GM12878 (cell line): Measurements from ENCODE around the gene CDC42BPB. TPM values are rescaled to one million over a fixed set of nuclear protein-coding genes. Genes with fewer than 3 reads are reported as not detected.

Experiments
- ATAC-seq: fragments of 200-7000 bp; cut with Tn5 transposase; 3 replicates; pipeline ENCODE4 v1.9.1; 2020; ENCODE audit warnings: mild to moderate bottlenecking, moderate library complexity
- BruUV-seq: library from RNA; stranded (reverse); fragments of 400-500 nt; replicated peaks from 2 replicates; lab custom pipeline; 2021; lab: Mats Ljungman, UMichigan
- CTCF ChIA-PET: fragments of 300-600 bp; sonication (Branson Sonifier 250); formaldehyde crosslinking; extraction: SDS; loops from one replicate; lab custom pipeline; 2021; ENCODE audit warnings: inconsistent platforms; lab: Yijun Ruan, JAX
- POLR2A ChIA-PET: fragments of 350-600 bp; formaldehyde crosslinking; extraction: SDS; loops from one replicate; lab custom pipeline; 2021; ENCODE audit warnings: inconsistent platforms; lab: Charles Lee
- RAD21 ChIA-PET: fragments of 300-600 bp; sonication (Branson Sonifier 250); formaldehyde crosslinking; loops from one replicate; lab custom pipeline; 2023; ENCODE audit warnings: antibody characterized with exemption; ENCODE audit not compliant: unreplicated experiment; lab: Charles Lee
- SMC1A ChIA-PET: fragments of 300-600 bp; sonication (Branson Sonifier 250); formaldehyde crosslinking; loops from one replicate; lab custom pipeline; 2023; ENCODE audit not compliant: unreplicated experiment, uncharacterized antibody; lab: Charles Lee
- DNase-seq: peaks from one replicate; pipeline ENCODE4 v3.0.0-alpha.2; 2011; ENCODE audit warnings: low read depth, low spot score
- FAIRE-seq: peaks from 3 replicates; lab custom pipeline; 2011; peaks lifted over from hg19 to GRCh38; lab: Jason Lieb, UNC
- H2AFZ ChIP-seq: 2 replicates; pipeline ENCODE4 v1.6.0; 2011; ENCODE audit warnings: low read depth, low read length, control low read depth; ENCODE audit not compliant: control insufficient read depth
- H3K27ac ChIP-seq: 2 replicates; pipeline ENCODE4 v1.5.1; 2011; ENCODE audit warnings: control low read depth; ENCODE audit not compliant: control insufficient read depth, insufficient read depth
- H3K27me3 ChIP-seq, 2 experiments: replicated peaks in 1 of 2; 2 replicates each; pipeline versions ENCODE4 v1.6.0 to v1.6.1; 2011; ENCODE audit warnings: low read length in 1 of 2; ENCODE audit not compliant: control insufficient read depth in 2 of 2, insufficient read depth in 2 of 2
- H3K36me3 ChIP-seq, 2 experiments: 2 replicates each; pipeline ENCODE4 v1.5.1; 2011; ENCODE audit warnings: low read length in 1 of 2; ENCODE audit not compliant: control insufficient read depth in 2 of 2, insufficient read depth in 2 of 2
- H3K4me1 ChIP-seq: 2 replicates; pipeline ENCODE4 v1.6.1; 2011; ENCODE audit warnings: mild to moderate bottlenecking, low read length, moderate library complexity, mixed read lengths; ENCODE audit not compliant: control insufficient read depth, insufficient read depth
- H3K4me2 ChIP-seq: 2 replicates; pipeline ENCODE4 v1.6.0; 2011; ENCODE audit warnings: control low read depth; ENCODE audit not compliant: control insufficient read depth, insufficient read depth
- H3K4me3 ChIP-seq: fragments of 200-600 bp; sonication (generic); 2 replicates; pipeline ENCODE4 v1.5.1; 2016
- H3K79me2 ChIP-seq: 2 replicates; pipeline ENCODE4 v1.6.0; 2011; ENCODE audit warnings: low read length; ENCODE audit not compliant: control insufficient read depth, insufficient read depth
- H3K9ac ChIP-seq: 2 replicates; pipeline ENCODE4 v1.8.0; 2011; ENCODE audit warnings: low read length, control low read depth, mixed read lengths; ENCODE audit not compliant: control insufficient read depth, insufficient read depth
- H3K9me3 ChIP-seq: replicated peaks from 3 replicates; pipeline ENCODE4 v1.5.1; 2011; ENCODE audit warnings: mild to moderate bottlenecking, low read length; ENCODE audit not compliant: control insufficient read depth, insufficient read depth
- H4K20me1 ChIP-seq: 2 replicates; pipeline ENCODE4 v1.6.0; 2011; ENCODE audit not compliant: control insufficient read depth, insufficient read depth
- MLLT1 ChIP-seq: fragments of 450-650 bp; IDR thresholded peaks from 2 replicates; pipeline ENCODE4 v1.6.1; 2016; ENCODE audit warnings: mild to moderate bottlenecking
- POLR2AphosphoS5 ChIP-seq: IDR thresholded peaks from 2 replicates; pipeline ENCODE4 v1.6.1; 2011; ENCODE audit warnings: mild to moderate bottlenecking, low read length, inconsistent platforms
- ZNF217 ChIP-seq: fragments of 450-650 bp; IDR thresholded peaks from 2 replicates; pipeline ENCODE4 v1.6.1; 2017; ENCODE audit warnings: antibody characterized with exemption, mild to moderate bottlenecking
- WGBS: methylation state at CpG from one replicate; pipeline ENCODE4 v1.1.6; 2016; ENCODE audit warnings: low lambda C conversion rate; ENCODE audit not compliant: insufficient replicate concordance, insufficient coverage; ENCODE audit errors: missing lambda C conversion rate; 5-methylcytosine and 5-hydroxymethylcytosine counted together
- in situ Hi-C: fragments of 300-500 bp; cut with MboI; formaldehyde crosslinking; loops from 9 replicates; pipeline ENCODE4 v1.14.3; 2018; ENCODE audit warnings: mixed read lengths
- intact Hi-C: fragments of 100-400 bp; cut with micrococcal nuclease; formaldehyde crosslinking; loops from one replicate; pipeline ENCODE4 v1.14.2; 2022; ENCODE audit not compliant: unreplicated experiment
- polyA plus RNA-seq, 11 experiments: library from polyadenylated mRNA; depleted of rRNA in 4 of 11; unstranded in 6 of 11; stranded (reverse) in 5 of 11; fragments of >200 nt; fragmentation: Nextera tagmentation in 4 of 11; fragmentation: Illumina TruSeq in 1 of 11; extraction: Ambion mirVana in 4 of 11; extraction: Trizol in 1 of 11; gene quantifications; 1 replicate in 1 of 11; 2 replicates in 10 of 11; pipeline versions ENCODE4 v1.2.1 to v1.2.3, GENCODE V29; 2011 to 2016; ENCODE audit warnings: inconsistent platforms in 2 of 11, missing spikeins in 2 of 11, low read depth in 1 of 11
- total RNA-seq, 4 experiments: library from RNA; depleted of rRNA in 3 of 4; stranded (reverse); fragments of >200 nt in 3 of 4; fragmentation: Illumina TruSeq in 1 of 4; extraction: Trizol in 1 of 4; gene quantifications; 2 replicates each; pipeline versions ENCODE4 v1.2.1 to v1.2.3, GENCODE V29; 2013 to 2021

CDC42BPB gene
- total and polyA plus RNA-seq, 10 of the 15 experiments (the other 5 are each of a cell fraction or from before 2014, with no cell fraction given), result 0.42 to 22.1 (median 13.3) TPM

- ChIA-PET RAD21 (no interaction called here), POLR2A (no interaction called here), CTCF (interaction anchor here (0.7 to 1.1 kb wide), 2 partner anchors 71 to 253 kb away, joined by 3 to 8 read pairs; no protein-coding TSS in a partner anchor), SMC1A (interaction anchor here (0.9 to 1.2 kb wide), 3 partner anchors 13 to 254 kb away, joined by 3 to 4 read pairs (median 3); no protein-coding TSS in a partner anchor)
- Histone ChIP-seq H3K36me3 (peaks cover 7 to 15% of the 10 kb centered on the region in 2 experiments; a peak in 3 of 4 replicates), H3K27me3 (no peaks in the 10 kb centered on the region), H3K27ac (peak overlapping the region; percentile 47; the same call in 1 of the 2 replicates), H3K9ac (no peak overlapping the region), H2AFZ (no peak overlapping the region), H4K20me1 (no peaks in the 10 kb centered on the region), H3K4me3 (no peak overlapping the region), H3K9me3 (no peaks in the 10 kb centered on the region), H3K79me2 (no peaks in the 10 kb centered on the region), H3K4me2 (peak overlapping the region; percentile 76), H3K4me1 (peaks cover 25% of the 10 kb centered on the region)
- DNase-seq, result no peak
- intact Hi-C loops, result no loop called here
- no TSS peak for BruUV-seq
- FAIRE-seq, result no peak
- TF ChIP-seq POLR2AphosphoS5, result no peak
- no peak for TF ChIP-seq ZNF217
- no peak for TF ChIP-seq MLLT1
- in situ Hi-C loops, result no loop called here
- ATAC-seq, result no peak
- 97% methylated on average over 27 of the region's 27 CpGs for WGBS
Measured at GRCh38 chr14:102947321-102948103, 109.8 kb downstream of the CDC42BPB start.
